Measurements from ENCODE around the gene TXNRD2.
"Not testable (repeated sequence)": the region's sequence is repeated elsewhere in the genome, so short reads cannot be mapped to it uniquely, and the experiment has no call there.

TXNRD2 gene

DNA sequence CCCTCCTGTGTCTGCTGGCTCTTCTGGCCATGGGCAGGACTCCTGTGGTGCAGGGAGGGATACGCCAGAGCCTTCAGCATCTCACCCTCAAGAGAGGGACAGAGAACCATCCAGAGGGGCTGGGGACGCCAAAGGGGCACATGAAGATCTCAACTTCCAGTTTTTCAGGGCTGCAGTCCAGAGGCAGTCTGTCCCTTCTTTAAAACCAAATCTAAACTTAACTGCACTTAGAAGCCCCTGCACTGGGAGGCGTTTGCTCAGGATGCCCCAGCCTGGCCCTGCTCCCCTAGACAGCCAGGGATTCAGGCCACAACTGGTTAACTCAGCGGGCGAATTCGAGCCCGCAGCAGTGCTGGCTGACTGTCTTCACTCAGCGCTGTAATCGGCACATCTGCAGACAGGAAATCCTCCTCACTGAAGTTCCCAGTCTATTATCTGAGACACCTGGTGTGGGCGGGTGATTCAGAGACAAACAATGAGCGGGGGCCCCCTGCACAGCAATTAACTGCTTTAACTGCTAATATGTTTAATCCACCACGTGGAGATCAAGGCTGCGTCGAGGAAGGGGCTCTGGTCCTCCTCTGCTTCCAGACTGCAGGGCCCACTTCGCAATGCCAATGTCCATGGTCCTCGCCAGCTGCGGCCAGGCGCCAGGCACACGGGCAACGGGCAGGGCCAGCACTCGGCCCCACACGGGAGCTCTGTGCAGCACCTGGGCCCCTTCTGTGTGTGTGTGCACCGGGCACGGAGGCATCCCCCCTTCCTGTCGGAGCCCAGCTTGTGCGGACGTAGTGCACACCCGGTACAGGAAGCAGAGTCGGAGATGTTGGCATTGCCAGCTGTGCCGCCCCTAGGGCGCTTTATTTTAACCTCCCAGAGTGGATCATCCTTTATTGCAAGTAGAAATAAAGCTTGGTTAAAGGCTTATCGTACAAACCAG lies 50.0 kb downstream of the TXNRD2 start:
- no peak for TF ChIP-seq POLR2AphosphoS5 (IDR thresholded peaks at IDR 0.05; ENCODE audit: low read depth, low read length)
- no peak; the same call in 1 of the 2 replicates for TF ChIP-seq TAF1 (IDR thresholded peaks at IDR 0.05; ENCODE audit: borderline replicate concordance, low read depth, low read length)
- TF ChIP-seq POLR2A (IDR thresholded peaks at IDR 0.05; ENCODE audit: low read depth, low read length), result no peak
- DNase-seq (ENCODE audit: insufficient read length) (peak; percentile 81), FAIRE-seq (peak; percentile 73)

- FAIRE-seq (no peak), DNase-seq (ENCODE audit: insufficient read length) (no peak)
- TF ChIP-seq TAF1 (IDR thresholded peaks at IDR 0.05; ENCODE audit: borderline replicate concordance, low read depth, low read length) (no peak), POLR2AphosphoS5 (IDR thresholded peaks at IDR 0.05; ENCODE audit: low read depth, low read length) (no peak), POLR2A (IDR thresholded peaks at IDR 0.05; ENCODE audit: low read depth, low read length) (no peak)
Measured at GRCh38 chr22:19890502-19891316, 50.9 kb downstream of the TXNRD2 start.

DNA sequence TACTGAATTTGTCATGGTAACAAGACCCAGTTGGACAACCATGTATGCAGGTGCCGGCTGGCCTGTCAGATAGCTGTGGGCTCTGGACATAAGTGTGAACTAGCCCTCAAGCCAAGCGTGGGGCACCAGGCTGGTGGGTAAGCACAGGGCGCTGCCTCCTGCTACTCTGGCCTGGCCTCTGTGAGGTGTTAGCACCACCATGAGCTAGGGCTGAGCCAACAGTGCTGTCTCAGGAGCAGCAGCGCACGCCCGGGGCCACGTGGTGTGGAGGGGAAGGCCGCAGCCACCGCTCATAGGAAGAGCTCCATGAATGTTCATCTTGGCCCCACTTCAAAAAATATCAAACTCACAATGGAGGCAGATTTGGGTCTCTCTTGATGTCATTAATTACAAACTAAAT lies 51.7 kb downstream of the TXNRD2 start:
- no peak for DNase-seq (ENCODE audit: insufficient read length)
- FAIRE-seq, result no peak
- TF ChIP-seq POLR2AphosphoS5 (IDR thresholded peaks at IDR 0.05; ENCODE audit: low read depth, low read length) (no peak), TAF1 (IDR thresholded peaks at IDR 0.05; ENCODE audit: borderline replicate concordance, low read depth, low read length) (no peak), POLR2A (IDR thresholded peaks at IDR 0.05; ENCODE audit: low read depth, low read length) (no peak)

- FAIRE-seq (no peak), DNase-seq (ENCODE audit: insufficient read length) (no peak)
- TF ChIP-seq TAF1 (IDR thresholded peaks at IDR 0.05; ENCODE audit: borderline replicate concordance, low read depth, low read length), result no peak
Measured at GRCh38 chr22:19888131-19888746, 53.4 kb downstream of the TXNRD2 start.

DNA sequence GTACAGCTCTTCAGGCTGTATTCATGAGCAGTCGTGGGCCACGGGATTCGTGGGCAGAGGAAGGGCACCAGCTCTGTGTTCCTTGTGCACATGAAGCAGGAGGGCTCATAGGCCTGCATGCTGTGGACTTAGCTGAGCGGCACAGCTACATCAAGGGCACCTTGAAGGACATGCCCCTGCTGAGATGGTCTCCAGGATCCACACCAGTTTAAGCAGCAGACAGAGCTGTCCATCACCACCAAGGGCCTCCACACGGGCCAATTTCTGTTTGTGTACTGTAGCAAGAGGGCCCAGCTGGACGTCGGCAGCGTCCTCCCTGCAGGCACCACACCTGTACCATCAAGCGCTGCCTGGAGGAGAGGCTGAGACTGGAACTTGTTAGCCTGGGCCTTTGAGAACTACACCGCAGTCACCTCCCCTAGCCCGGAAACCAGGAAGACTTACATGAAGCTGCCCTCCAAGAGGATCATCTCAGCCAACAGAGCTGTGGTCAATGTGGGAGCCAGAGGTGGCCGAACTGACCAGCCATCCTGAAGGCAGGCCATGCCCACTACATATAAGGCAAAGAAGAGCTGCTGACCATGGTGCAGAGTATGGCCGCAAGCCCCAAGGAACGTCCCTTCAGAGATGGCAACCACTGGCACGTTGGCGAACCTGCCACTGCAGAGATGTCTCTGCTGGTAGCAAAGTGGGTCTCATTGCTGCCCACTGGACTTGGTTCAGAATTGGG lies 54.2 kb downstream of the TXNRD2 start:
- DNase-seq (ENCODE audit: insufficient read length), result no peak
- no peak for FAIRE-seq
- TF ChIP-seq TAF1 (IDR thresholded peaks at IDR 0.05; ENCODE audit: borderline replicate concordance, low read depth, low read length), result no peak
- TF ChIP-seq POLR2AphosphoS5 (IDR thresholded peaks at IDR 0.05; ENCODE audit: low read depth, low read length), result no peak
- no peak for TF ChIP-seq POLR2A (IDR thresholded peaks at IDR 0.05; ENCODE audit: low read depth, low read length)

DNA sequence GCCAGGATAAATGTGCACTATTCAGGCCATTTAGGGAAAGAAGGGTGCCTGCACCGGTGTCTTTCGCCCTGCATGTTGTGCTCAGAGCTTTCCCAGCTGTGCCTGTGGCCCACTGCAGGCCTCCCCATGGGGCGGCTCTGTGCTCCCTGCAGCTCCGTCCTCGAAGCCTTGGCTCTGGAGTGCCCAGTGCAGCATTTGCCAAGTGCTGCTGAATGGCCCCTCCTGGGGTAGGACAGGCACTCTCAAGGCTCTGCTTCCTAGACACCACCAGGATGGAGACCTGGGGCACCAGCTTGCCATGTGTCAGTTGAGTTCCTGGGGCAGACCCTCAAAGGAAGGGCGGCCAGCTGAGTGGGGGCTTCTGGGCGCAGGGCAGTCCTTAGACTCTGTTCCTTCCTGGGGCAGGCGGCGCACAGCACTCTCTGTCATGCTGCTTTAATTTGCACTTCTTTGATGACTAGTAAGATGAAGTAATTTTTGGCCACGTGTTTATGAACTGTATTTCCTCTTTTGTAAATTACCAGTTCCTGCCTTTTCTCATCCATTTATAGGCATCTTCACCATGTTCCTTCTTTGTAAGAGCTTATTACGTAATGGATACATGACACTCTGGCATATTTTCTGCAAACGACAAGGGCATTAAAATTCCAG lies 54.9 kb downstream of the TXNRD2 start:
- FAIRE-seq (no peak), DNase-seq (ENCODE audit: insufficient read length) (no peak)
- TF ChIP-seq POLR2A (IDR thresholded peaks at IDR 0.05; ENCODE audit: low read depth, low read length), result no peak
- no peak for TF ChIP-seq TAF1 (IDR thresholded peaks at IDR 0.05; ENCODE audit: borderline replicate concordance, low read depth, low read length)
- no peak for TF ChIP-seq POLR2AphosphoS5 (IDR thresholded peaks at IDR 0.05; ENCODE audit: low read depth, low read length)

DNA sequence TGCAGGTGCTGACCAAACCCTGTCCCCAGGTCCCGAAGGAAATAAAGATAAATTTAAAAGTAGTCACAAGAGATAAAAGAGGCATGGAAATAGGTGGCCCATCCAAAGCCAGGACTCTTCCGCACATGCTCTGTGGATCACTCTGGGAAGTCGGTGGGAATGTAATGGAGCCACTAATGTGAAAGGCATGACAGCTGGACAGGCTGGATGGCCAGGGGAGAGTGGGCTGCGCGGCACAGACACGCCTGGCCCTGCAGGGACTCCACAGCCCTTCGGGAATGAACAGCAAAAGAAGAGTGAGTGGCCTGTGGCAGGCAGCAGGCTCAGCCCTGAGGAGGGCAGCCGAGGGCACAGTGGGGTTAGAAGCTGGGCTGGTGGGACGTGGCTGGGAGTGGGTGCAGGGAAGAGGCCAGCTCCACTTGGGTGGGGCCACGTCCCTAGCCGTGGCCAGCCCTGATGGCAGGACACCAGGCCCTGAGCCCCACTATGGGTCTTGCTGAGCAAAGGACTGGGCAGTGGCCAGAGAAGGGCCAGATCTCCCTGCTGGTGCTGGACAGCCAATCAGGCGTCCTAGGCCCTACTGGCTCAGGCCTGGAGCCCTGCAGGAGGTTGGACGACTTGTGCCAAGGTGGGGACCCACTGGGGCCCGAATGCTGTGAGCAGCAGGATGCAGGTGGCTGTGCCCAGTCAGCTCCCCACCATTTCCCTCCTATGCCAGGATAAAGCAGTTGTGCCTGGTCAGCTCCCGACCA lies 55.6 kb downstream of the TXNRD2 start:
- TF ChIP-seq POLR2AphosphoS5 (IDR thresholded peaks at IDR 0.05; ENCODE audit: low read depth, low read length), result no peak
- TF ChIP-seq TAF1 (IDR thresholded peaks at IDR 0.05; ENCODE audit: borderline replicate concordance, low read depth, low read length), result no peak
- TF ChIP-seq POLR2A (IDR thresholded peaks at IDR 0.05; ENCODE audit: low read depth, low read length), result no peak
- DNase-seq (ENCODE audit: insufficient read length) (no peak), FAIRE-seq (no peak)

GRCh38 chr22:19884954-19885751 lies 56.5 kb downstream of the TXNRD2 start:
- TF ChIP-seq POLR2A (IDR thresholded peaks at IDR 0.05; ENCODE audit: low read depth, low read length) (no peak), POLR2AphosphoS5 (IDR thresholded peaks at IDR 0.05; ENCODE audit: low read depth, low read length) (no peak), TAF1 (IDR thresholded peaks at IDR 0.05; ENCODE audit: borderline replicate concordance, low read depth, low read length) (no peak)
- DNase-seq (ENCODE audit: insufficient read length) (no peak), FAIRE-seq (no peak)

- FAIRE-seq, result no peak
- no peak for DNase-seq (ENCODE audit: insufficient read length)
- TF ChIP-seq TAF1 (IDR thresholded peaks at IDR 0.05; ENCODE audit: borderline replicate concordance, low read depth, low read length), result no peak
- TF ChIP-seq POLR2AphosphoS5 (IDR thresholded peaks at IDR 0.05; ENCODE audit: low read depth, low read length), result no peak
- no peak for TF ChIP-seq POLR2A (IDR thresholded peaks at IDR 0.05; ENCODE audit: low read depth, low read length)
Measured at GRCh38 chr22:19884161-19884953, 57.3 kb downstream of the TXNRD2 start.

- DNase-seq (ENCODE audit: insufficient read length); FAIRE-seq: not testable (repeated sequence)
Measured at GRCh38 chr22:19883446-19883845, 58.2 kb downstream of the TXNRD2 start.
